Measurements from ENCODE around the gene SH3D21.

SH3D21 gene

DNA sequence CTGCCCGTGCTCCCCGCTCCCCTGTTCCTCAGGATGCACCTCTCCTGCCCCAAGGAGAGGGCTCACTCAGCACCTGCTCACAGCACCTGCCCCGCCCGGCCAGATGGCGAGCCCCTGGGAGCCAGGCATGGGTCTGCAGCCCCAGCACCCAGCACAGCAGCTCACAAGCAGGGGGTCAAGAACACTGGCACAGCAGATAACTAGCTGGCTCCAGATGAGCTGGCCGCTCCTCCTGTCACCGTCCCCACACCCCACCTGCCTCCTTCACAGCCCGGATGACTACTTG is 38.2 kb downstream of the SH3D21 start:
- H3K36me3 ChIP-seq (ENCODE audit: control insufficient read depth in 1 of 2, insufficient read depth in 2 of 2, low read length in 2 of 2): peaks cover 49 to 84% of the 10 kb centered on the region in 2 donors
- H3K27ac ChIP-seq (ENCODE audit: low read depth, low read length): no peak overlapping the region
- H3K27me3 ChIP-seq (ENCODE audit: control insufficient read depth in 1 of 2, insufficient read depth in 2 of 2, low read length in 2 of 2): no peaks in the 10 kb centered on the region
- no peaks in the 10 kb centered on the region for H3K4me1 ChIP-seq (ENCODE audit: control insufficient read depth in 1 of 2, insufficient read depth in 2 of 2, low read length in 2 of 2)
- H3K9ac ChIP-seq (ENCODE audit: low read depth in 1 of 2, low read length in 2 of 2): no peak overlapping the region
- no peak overlapping the region for H3K4me3 ChIP-seq (ENCODE audit: low read depth in 1 of 2, low read length in 2 of 2)
- H3K9me3 ChIP-seq (ENCODE audit: control insufficient read depth in 1 of 2, low read length in 2 of 2): no peaks in the 10 kb centered on the region

DNA sequence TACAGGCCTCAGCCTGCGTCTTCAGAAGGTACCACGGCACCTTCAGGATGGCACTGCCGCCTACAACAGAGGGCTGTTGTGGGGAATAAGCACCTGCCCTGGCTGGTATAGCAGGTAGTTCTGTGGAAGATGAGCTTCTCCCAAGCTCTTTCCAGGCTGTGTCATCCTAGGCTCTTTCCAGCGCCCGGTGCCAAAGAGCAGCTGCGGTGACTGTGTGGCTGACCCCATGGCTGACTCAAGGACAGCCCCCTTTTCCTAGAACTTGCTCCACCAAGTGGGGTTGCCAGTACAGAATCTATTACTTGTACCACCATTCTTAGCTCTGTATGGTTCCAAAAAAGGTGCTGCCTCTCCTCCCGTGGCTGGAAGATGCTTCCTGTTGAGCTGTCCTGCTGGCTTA is 39.2 kb downstream of the SH3D21 start:
- H3K4me1 ChIP-seq (ENCODE audit: control insufficient read depth in 1 of 2, insufficient read depth in 2 of 2, low read length in 2 of 2): peaks cover 0 to 2% of the 10 kb centered on the region in 2 donors
- no peak overlapping the region for H3K27ac ChIP-seq (ENCODE audit: low read depth, low read length)
- H3K27me3 ChIP-seq (ENCODE audit: control insufficient read depth in 1 of 2, insufficient read depth in 2 of 2, low read length in 2 of 2): no peaks in the 10 kb centered on the region
- H3K36me3 ChIP-seq (ENCODE audit: control insufficient read depth in 1 of 2, insufficient read depth in 2 of 2, low read length in 2 of 2): peaks cover 51 to 83% of the 10 kb centered on the region in 2 donors
- no peaks in the 10 kb centered on the region for H3K9me3 ChIP-seq (ENCODE audit: control insufficient read depth in 1 of 2, low read length in 2 of 2)
- H3K9ac ChIP-seq (ENCODE audit: low read depth in 1 of 2, low read length in 2 of 2): no peak overlapping the region
- no peak overlapping the region for H3K4me3 ChIP-seq (ENCODE audit: low read depth in 1 of 2, low read length in 2 of 2)

DNA sequence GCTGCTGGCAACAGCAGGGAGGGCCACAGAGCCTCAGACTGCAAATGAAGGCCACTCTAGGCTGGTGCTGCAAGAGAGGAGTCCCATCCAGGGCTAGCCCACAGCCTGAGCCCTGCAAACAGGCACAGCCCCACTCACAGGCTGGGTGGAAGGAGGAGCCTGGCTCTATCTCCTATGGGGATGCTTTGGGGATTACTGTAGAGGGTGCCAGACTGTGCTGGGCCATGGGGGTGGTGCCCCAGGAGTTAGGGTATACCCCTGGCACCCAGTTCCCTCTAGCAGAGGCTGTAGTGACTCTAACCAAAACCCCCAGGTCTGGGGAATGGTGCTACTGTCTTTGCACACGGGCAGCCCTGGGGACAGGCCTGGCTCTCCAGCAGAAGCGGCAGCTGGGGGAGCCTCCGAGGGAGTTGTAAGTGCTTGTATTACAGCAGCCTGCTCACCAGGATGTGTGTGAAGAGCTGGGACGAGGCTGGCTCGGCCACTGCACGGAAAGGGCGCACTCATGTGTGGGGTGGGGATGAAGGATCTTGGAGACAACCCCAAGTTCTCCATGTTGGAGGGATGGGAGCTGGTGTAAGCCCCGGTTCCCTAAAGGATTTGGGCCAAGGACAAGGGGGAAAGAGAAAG is 40.7 kb downstream of the SH3D21 start:
- H3K4me1 ChIP-seq (ENCODE audit: control insufficient read depth in 1 of 2, insufficient read depth in 2 of 2, low read length in 2 of 2): peaks cover 0 to 17% of the 10 kb centered on the region in 2 donors
- H3K9ac ChIP-seq (ENCODE audit: low read depth in 1 of 2, low read length in 2 of 2): no peak overlapping the region
- H3K27me3 ChIP-seq (ENCODE audit: control insufficient read depth in 1 of 2, insufficient read depth in 2 of 2, low read length in 2 of 2): no peaks in the 10 kb centered on the region
- H3K4me3 ChIP-seq (ENCODE audit: low read depth in 1 of 2, low read length in 2 of 2): no peak overlapping the region
- no peak overlapping the region for H3K27ac ChIP-seq (ENCODE audit: low read depth, low read length)
- H3K9me3 ChIP-seq (ENCODE audit: control insufficient read depth in 1 of 2, low read length in 2 of 2): no peaks in the 10 kb centered on the region
- peaks cover 55 to 79% of the 10 kb centered on the region in 2 donors for H3K36me3 ChIP-seq (ENCODE audit: control insufficient read depth in 1 of 2, insufficient read depth in 2 of 2, low read length in 2 of 2)

DNA sequence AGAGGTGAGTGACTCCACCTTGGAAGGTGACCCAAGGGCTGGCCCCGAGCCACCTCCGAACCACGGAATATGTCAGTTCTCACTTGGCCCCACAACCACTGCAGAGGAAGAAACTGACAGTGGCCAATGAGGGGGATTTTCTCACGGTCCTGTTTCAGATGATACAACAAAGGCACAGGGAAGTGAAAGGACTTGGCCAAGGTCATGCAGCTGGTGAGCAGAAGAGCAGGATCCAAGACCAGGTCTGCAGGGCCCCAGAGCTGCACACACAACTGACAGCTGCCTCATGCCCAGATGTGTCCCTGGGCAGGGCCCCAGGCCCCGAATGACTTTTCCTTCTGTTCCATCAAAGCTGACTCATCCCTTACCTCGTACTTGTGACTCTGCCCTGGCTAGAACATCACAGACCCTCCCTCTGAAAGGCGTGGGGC is 43.1 kb downstream of the SH3D21 start:
- peaks cover 58 to 78% of the 10 kb centered on the region in 2 donors for H3K36me3 ChIP-seq (ENCODE audit: control insufficient read depth in 1 of 2, insufficient read depth in 2 of 2, low read length in 2 of 2)
- H3K9me3 ChIP-seq (ENCODE audit: control insufficient read depth in 1 of 2, low read length in 2 of 2): no peaks in the 10 kb centered on the region
- no peak overlapping the region for H3K4me3 ChIP-seq (ENCODE audit: low read depth in 1 of 2, low read length in 2 of 2)
- H3K4me1 ChIP-seq (ENCODE audit: control insufficient read depth in 1 of 2, insufficient read depth in 2 of 2, low read length in 2 of 2): peaks cover 5 to 26% of the 10 kb centered on the region in 2 donors
- no peak overlapping the region for H3K9ac ChIP-seq (ENCODE audit: low read depth in 1 of 2, low read length in 2 of 2)
- H3K27me3 ChIP-seq (ENCODE audit: control insufficient read depth in 1 of 2, insufficient read depth in 2 of 2, low read length in 2 of 2): no peaks in the 10 kb centered on the region
- no peak overlapping the region for H3K27ac ChIP-seq (ENCODE audit: low read depth, low read length)

DNA sequence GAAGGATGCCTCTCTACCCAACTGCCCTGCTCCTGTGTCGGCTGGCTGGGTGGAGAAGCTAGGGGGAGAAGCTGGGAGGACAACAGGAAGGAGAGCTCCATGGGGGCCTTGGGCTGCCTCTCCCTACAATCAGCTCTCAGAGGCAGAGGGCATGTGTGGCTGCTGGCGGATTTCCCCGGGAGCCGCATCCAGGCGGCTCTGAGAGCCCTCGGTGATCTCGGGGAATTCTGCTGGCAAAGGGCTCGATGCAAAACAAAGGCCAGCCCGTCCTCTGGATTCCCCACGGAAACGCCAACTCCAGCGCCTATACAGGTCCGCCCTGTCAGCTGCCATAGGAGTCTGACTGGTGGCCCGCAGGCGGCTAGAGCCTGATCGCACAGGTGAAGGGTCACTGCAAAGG is 43.7 kb downstream of the SH3D21 start:
- H3K9ac ChIP-seq (ENCODE audit: low read depth in 1 of 2, low read length in 2 of 2): no peak overlapping the region
- H3K4me1 ChIP-seq (ENCODE audit: control insufficient read depth in 1 of 2, insufficient read depth in 2 of 2, low read length in 2 of 2): peaks cover 5 to 26% of the 10 kb centered on the region in 2 donors
- peaks cover 55 to 78% of the 10 kb centered on the region in 2 donors for H3K36me3 ChIP-seq (ENCODE audit: control insufficient read depth in 1 of 2, insufficient read depth in 2 of 2, low read length in 2 of 2)
- no peaks in the 10 kb centered on the region for H3K27me3 ChIP-seq (ENCODE audit: control insufficient read depth in 1 of 2, insufficient read depth in 2 of 2, low read length in 2 of 2)
- no peak overlapping the region for H3K27ac ChIP-seq (ENCODE audit: low read depth, low read length)
- H3K4me3 ChIP-seq (ENCODE audit: low read depth in 1 of 2, low read length in 2 of 2): no peak overlapping the region
- no peaks in the 10 kb centered on the region for H3K9me3 ChIP-seq (ENCODE audit: control insufficient read depth in 1 of 2, low read length in 2 of 2)

DNA sequence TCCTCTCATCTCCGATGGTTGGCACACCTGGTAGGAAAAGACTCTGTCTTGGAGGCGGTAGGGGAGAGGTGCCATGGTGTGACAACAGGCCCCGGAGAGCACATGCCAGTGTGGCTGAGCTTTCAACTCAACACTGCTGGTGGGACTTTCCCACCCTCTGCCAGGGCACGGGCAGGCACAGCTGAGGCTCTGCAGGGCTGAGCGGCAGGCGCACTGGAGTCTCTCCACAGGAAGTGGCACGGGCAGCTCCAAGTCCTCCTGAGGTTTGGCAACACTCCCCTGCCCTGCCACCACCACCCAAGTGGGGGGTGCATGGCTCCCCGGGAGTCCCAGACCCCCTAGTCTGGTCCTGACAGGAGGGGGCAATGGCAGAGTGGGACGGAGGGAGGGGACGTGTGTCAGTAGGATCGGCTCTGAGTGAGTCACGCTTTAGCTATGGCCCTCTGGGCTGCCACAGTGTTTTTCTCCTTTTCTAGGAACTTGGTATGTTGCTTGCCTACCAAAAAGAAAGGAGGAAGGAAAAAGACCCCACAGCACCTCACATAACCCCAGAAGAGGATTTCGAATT is 44.6 kb downstream of the SH3D21 start:
- H3K27ac ChIP-seq (ENCODE audit: low read depth, low read length): no peak overlapping the region
- peaks cover 5 to 26% of the 10 kb centered on the region in 2 donors for H3K4me1 ChIP-seq (ENCODE audit: control insufficient read depth in 1 of 2, insufficient read depth in 2 of 2, low read length in 2 of 2)
- no peak overlapping the region for H3K9ac ChIP-seq (ENCODE audit: low read depth in 1 of 2, low read length in 2 of 2)
- no peak overlapping the region for H3K4me3 ChIP-seq (ENCODE audit: low read depth in 1 of 2, low read length in 2 of 2)
- no peaks in the 10 kb centered on the region for H3K9me3 ChIP-seq (ENCODE audit: control insufficient read depth in 1 of 2, low read length in 2 of 2)
- H3K36me3 ChIP-seq (ENCODE audit: control insufficient read depth in 1 of 2, insufficient read depth in 2 of 2, low read length in 2 of 2): peaks cover 53 to 79% of the 10 kb centered on the region in 2 donors
- no peaks in the 10 kb centered on the region for H3K27me3 ChIP-seq (ENCODE audit: control insufficient read depth in 1 of 2, insufficient read depth in 2 of 2, low read length in 2 of 2)

DNA sequence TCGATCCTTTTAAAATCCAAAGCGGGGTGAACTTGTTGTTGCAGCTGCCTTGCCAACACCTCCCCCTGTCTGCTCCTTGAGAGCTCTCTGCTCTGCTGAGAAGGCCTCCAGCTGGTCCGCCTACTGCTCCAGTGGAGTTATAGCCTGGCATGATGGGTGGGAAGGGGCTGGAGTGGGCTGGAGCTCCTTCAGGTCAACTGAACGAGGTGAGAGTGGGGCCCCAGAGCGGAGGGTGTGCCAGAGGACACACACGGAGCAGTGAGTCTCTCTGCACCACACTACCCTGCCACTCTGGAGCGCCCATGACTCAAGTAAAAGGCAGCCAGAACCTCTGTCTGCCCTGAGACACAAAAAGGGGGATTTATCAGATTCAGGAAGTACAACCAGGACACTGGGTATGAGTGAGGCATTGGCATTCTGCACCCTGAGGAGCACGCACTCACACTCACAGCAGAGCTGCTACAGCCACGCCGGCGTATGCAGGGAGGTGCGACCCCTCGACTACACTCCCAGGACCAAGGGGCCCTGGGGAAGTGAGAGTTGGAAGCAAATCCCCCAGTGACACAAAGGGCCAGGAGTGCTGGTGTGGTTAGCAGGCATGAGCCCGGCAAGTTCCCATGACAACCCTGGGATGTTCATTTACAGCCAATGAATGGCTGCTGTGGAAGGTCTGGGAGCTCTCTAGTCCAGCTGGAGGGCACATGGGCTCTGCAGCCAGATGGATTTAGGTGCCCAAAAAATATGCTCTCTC is 45.2 kb downstream of the SH3D21 start:
- Histone ChIP-seq H3K27me3 (ENCODE audit: control insufficient read depth in 1 of 2, insufficient read depth in 2 of 2, low read length in 2 of 2) (no peaks in the 10 kb centered on the region), H3K4me1 (ENCODE audit: control insufficient read depth in 1 of 2, insufficient read depth in 2 of 2, low read length in 2 of 2) (peaks cover 5 to 26% of the 10 kb centered on the region in 2 donors), H3K36me3 (ENCODE audit: control insufficient read depth in 1 of 2, insufficient read depth in 2 of 2, low read length in 2 of 2) (peaks cover 50 to 75% of the 10 kb centered on the region in 2 donors), H3K4me3 (ENCODE audit: low read depth in 1 of 2, low read length in 2 of 2) (no peak overlapping the region), H3K27ac (ENCODE audit: low read depth, low read length) (peak overlapping the region; percentile 30), H3K9me3 (ENCODE audit: control insufficient read depth in 1 of 2, low read length in 2 of 2) (no peaks in the 10 kb centered on the region), H3K9ac (ENCODE audit: low read depth in 1 of 2, low read length in 2 of 2) (no peak overlapping the region)

DNA sequence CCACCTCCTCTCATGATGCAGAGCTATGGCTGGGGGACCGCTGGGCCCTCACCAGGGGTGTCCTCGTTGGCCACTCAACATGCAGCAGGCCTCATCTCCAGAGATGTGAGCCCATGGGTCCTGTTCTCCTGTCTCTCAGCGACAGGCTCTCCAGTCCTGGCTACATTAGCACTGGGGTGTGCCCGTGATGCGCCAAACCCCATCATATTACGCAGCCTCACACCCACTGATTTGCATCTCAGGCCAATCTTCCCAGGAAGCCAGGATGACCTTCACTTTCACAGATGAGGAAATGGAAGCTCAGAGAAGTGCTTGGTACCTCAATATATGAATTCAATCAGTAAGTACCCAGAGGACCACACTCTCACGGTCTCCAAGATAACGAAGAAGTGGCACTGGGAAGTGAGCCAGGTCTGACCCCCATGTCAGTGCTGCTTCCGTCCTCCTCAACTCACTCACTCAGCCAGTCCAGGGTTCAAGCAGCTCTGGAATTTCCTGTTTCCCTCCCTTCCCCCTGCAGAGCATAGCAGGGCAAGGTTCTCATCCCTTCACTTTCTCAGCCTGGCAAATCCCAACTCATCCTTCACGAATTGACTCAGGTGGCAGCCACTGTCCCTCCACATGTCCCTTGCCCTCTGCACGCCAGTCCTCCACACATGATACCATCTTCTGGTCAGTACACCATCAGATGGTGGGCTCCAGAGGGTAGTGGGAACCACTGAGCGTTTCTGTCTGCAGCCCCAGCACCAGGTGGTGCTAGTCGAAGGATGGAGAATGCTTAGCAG is 46.1 kb downstream of the SH3D21 start:
- no peaks in the 10 kb centered on the region for H3K27me3 ChIP-seq (ENCODE audit: control insufficient read depth in 1 of 2, insufficient read depth in 2 of 2, low read length in 2 of 2)
- H3K4me3 ChIP-seq (ENCODE audit: low read depth in 1 of 2, low read length in 2 of 2): no peak overlapping the region
- no peaks in the 10 kb centered on the region for H3K9me3 ChIP-seq (ENCODE audit: control insufficient read depth in 1 of 2, low read length in 2 of 2)
- H3K36me3 ChIP-seq (ENCODE audit: control insufficient read depth in 1 of 2, insufficient read depth in 2 of 2, low read length in 2 of 2): peaks cover 49 to 72% of the 10 kb centered on the region in 2 donors
- no peak overlapping the region for H3K9ac ChIP-seq (ENCODE audit: low read depth in 1 of 2, low read length in 2 of 2)
- H3K4me1 ChIP-seq (ENCODE audit: control insufficient read depth in 1 of 2, insufficient read depth in 2 of 2, low read length in 2 of 2): peaks cover 5 to 26% of the 10 kb centered on the region in 2 donors
- no peak overlapping the region for H3K27ac ChIP-seq (ENCODE audit: low read depth, low read length)

DNA sequence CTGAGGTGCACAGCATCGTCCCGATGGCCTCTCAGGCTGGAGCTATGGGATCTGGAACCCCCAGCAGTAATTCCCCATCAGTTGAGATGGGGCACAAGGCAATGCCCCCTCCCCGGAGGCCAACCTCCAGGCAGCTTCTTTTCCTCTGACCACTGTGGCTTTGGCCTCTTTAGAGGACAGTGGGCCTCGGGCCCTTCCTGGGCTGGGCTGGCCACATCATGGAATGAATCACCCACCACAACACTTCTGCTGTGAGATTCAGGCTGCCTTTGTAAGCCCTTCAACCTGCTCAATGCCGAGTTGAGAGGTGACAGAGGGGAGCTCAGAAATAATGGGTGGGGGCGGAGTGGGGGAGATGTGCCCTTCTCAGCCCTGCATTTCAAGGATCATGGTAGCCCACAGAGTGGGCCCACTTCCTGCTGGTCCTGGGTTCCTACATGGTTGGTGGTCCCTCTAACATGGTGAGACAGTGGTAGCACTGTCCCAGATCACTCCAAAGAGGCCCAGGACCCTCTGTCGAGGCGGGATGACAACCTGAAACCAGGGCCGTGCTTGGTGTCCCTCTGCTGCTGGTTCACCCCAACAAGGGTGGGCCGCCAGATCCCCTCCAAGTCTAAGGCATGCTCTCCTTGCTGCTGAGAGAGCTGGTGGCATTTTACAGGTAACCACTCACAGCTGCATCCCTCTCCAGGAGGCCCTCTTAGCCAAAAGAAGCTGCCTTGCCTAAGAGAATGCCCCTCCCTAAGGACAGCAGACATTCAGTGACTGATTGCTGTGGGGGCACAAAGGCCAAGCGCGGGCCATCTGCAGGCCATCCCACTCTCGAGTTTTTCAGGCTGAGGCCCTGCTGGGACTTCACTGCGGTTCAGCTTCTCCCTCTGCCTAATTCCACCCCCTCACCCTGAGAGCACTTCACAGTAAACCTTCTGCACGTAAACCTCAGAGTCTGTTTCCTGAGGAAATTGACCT is 47.0 kb downstream of the SH3D21 start:
- Histone ChIP-seq H3K36me3 (ENCODE audit: control insufficient read depth in 1 of 2, insufficient read depth in 2 of 2, low read length in 2 of 2) (peaks cover 44 to 71% of the 10 kb centered on the region in 2 donors), H3K4me3 (ENCODE audit: low read depth in 1 of 2, low read length in 2 of 2) (no peak overlapping the region), H3K9ac (ENCODE audit: low read depth in 1 of 2, low read length in 2 of 2) (no peak overlapping the region), H3K9me3 (ENCODE audit: control insufficient read depth in 1 of 2, low read length in 2 of 2) (no peaks in the 10 kb centered on the region), H3K4me1 (ENCODE audit: control insufficient read depth in 1 of 2, insufficient read depth in 2 of 2, low read length in 2 of 2) (peaks cover 5 to 26% of the 10 kb centered on the region in 2 donors), H3K27ac (ENCODE audit: low read depth, low read length) (no peak overlapping the region), H3K27me3 (ENCODE audit: control insufficient read depth in 1 of 2, insufficient read depth in 2 of 2, low read length in 2 of 2) (no peaks in the 10 kb centered on the region)
